ENCODE measurements around the gene SLC9A7. TPM values are rescaled to one million over a fixed set of nuclear protein-coding genes. Genes with fewer than 3 reads are reported as not detected.

The SLC9A7 gene
- total and polyA plus RNA-seq, 2 of the 13 experiments (the other 11 are each of a cell fraction or from before 2014, with no cell fraction given) = 5.8 to 7.2 TPM

GRCh38 chrX:46710425-46710824, 48.5 kb downstream of the SLC9A7 start (continued):
- no peak for TF ChIP-seq GMEB1 (CRISPR knock-in tag; IDR thresholded peaks at IDR 0.05; ENCODE audit: borderline replicate concordance)
- no peak for TF ChIP-seq RXRB (CRISPR knock-in tag; IDR thresholded peaks at IDR 0.05; ENCODE audit: borderline replicate concordance)
- TF ChIP-seq BRD4 (CRISPR knock-in tag; IDR thresholded peaks at IDR 0.05) = no peak
- TF ChIP-seq LCORL (IDR thresholded peaks at IDR 0.05) = no peak
- no peak for TF ChIP-seq LCORL (CRISPR knock-in tag; IDR thresholded peaks at IDR 0.05)
- no peak for TF ChIP-seq STAT6 (CRISPR knock-in tag; IDR thresholded peaks at IDR 0.05; ENCODE audit: borderline replicate concordance)
- no peak for TF ChIP-seq AHR (CRISPR knock-in tag; IDR thresholded peaks at IDR 0.05)
- no peak for TF ChIP-seq SOX6 (IDR thresholded peaks at IDR 0.05)
- no peak for TF ChIP-seq SOX6 (CRISPR knock-in tag; IDR thresholded peaks at IDR 0.05)
- TF ChIP-seq HMG20B (CRISPR knock-in tag; conservative IDR thresholded peaks at IDR 0.05) = no peak
- no peak for TF ChIP-seq ZNF331 (CRISPR knock-in tag; IDR thresholded peaks at IDR 0.05)
- TF ChIP-seq HIVEP1 (CRISPR knock-in tag; IDR thresholded peaks at IDR 0.05) = no peak
- no peak for TF ChIP-seq RERE (CRISPR knock-in tag; IDR thresholded peaks at IDR 0.05; ENCODE audit: low read depth)
- no peak for TF ChIP-seq MED13 (CRISPR knock-in tag; IDR thresholded peaks at IDR 0.05)
- TF ChIP-seq ERF (CRISPR knock-in tag; IDR thresholded peaks at IDR 0.05) = no peak
- TF ChIP-seq ZBTB3 (CRISPR knock-in tag; IDR thresholded peaks at IDR 0.05; ENCODE audit: borderline replicate concordance, low read depth) = no peak

Data from HepG2 (cell line).